ENCODE measurements around the gene KDM6B.
"Not testable (repeated sequence)": the region's sequence is repeated elsewhere in the genome, so short reads cannot be mapped to it uniquely, and the experiment has no call there.

KDM6B gene

DNA sequence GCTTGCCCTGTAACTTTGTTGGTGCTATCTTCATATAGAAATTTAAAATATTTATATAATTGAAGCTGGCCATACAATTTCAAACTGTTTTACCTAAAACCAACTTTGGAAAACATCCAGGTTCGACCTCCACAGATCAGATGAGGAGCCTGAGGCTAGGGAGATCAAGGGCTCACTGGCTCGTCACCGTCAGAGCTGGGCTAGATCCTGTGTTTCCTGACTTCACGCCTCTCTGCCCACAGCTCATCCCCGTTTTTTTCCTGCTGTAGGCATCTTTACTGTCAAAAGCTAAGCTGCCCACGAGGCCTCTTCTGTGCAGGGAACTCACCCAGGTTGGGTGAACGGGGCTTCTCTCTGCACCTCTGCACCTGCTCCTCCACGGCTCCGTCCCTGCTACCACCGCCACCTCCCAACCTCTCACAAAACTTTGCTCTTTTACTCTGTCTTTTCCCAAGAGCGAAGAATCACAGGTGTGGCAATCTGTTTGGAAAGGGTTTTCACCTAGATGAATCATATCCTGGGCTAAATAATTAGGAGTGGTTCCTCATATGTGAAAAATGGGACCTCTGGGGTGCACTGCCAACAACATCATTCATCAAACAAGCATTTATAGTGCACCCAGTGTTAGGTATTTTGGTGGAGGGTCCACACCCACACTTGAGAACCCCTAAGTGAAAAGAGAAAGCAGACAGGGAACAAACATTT is 24.8 kb upstream of the KDM6B start:
- Mint-ChIP-seq H3K4me3 (no peak overlapping the region), H3K27me3 (ENCODE audit: low read depth) (peaks cover 17% of the 10 kb centered on the region), H3K27ac (no peak overlapping the region), H3K4me1 (no peaks in the 10 kb centered on the region), H3K9me3 (no peaks in the 10 kb centered on the region), H3K36me3 (ENCODE audit: low read depth) (no peaks in the 10 kb centered on the region)
- TF ChIP-seq, protein P1, sequence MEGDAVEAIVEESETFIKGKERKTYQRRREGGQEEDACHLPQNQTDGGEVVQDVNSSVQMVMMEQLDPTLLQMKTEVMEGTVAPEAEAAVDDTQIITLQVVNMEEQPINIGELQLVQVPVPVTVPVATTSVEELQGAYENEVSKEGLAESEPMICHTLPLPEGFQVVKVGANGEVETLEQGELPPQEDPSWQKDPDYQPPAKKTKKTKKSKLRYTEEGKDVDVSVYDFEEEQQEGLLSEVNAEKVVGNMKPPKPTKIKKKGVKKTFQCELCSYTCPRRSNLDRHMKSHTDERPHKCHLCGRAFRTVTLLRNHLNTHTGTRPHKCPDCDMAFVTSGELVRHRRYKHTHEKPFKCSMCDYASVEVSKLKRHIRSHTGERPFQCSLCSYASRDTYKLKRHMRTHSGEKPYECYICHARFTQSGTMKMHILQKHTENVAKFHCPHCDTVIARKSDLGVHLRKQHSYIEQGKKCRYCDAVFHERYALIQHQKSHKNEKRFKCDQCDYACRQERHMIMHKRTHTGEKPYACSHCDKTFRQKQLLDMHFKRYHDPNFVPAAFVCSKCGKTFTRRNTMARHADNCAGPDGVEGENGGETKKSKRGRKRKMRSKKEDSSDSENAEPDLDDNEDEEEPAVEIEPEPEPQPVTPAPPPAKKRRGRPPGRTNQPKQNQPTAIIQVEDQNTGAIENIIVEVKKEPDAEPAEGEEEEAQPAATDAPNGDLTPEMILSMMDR (IDR thresholded peaks at IDR 0.05; ENCODE audit: unreplicated experiment in 3 of 3) = no peak

DNA sequence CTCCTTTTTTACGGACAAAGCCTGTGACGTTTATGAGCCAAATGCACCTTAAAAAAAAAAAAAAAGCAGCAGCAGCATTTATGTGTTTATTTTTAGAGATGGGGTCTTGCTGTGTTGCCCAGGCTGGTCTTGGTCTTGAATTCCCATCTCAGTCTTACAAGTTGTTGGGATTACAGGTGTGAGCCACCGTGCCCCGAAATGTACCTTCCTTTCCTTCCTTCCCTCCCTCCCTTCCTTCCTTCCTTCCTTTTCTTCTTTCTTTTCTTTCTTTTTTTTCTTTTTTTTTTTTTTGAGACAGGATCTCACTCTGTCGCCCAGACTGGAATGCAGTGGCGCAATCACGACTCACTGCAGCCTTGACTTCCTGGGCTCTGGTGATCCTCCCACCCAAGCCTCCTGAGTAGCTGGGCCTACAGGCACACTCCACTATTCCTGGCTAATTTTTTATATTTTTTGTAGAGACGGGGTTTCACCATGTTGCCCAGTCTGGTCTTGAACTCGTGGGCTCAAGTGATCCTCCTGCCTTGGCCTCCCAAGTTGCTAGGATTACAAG is 24.1 kb upstream of the KDM6B start:
- not testable (repeated sequence) for H3K27ac Mint-ChIP-seq; H3K9me3 Mint-ChIP-seq; H3K36me3 Mint-ChIP-seq (ENCODE audit: low read depth); H3K4me1 Mint-ChIP-seq; H3K4me3 Mint-ChIP-seq
- peaks cover 16% of the 10 kb centered on the region for H3K27me3 Mint-ChIP-seq (ENCODE audit: low read depth)

DNA sequence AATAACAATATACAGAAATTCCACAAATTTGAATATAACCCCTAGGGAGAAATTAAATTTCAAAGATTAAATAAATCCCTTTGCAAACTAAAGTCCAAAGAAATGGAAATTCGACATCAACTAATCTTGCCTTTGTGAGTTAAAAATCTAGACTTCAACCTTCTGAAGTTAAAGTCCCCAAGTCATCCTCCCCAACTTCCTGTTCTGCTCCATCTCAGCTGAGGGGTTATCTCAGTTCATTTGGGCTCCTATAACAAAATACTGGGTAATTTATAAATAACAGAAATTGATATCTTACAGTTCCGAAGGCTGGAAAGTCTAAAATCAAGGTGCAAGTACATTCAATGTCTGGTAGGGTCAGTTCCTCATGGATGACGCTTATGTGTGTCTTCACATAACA is 22.8 kb upstream of the KDM6B start:
- Mint-ChIP-seq H3K36me3 (ENCODE audit: low read depth) (no peaks in the 10 kb centered on the region), H3K4me1 (no peaks in the 10 kb centered on the region)

DNA sequence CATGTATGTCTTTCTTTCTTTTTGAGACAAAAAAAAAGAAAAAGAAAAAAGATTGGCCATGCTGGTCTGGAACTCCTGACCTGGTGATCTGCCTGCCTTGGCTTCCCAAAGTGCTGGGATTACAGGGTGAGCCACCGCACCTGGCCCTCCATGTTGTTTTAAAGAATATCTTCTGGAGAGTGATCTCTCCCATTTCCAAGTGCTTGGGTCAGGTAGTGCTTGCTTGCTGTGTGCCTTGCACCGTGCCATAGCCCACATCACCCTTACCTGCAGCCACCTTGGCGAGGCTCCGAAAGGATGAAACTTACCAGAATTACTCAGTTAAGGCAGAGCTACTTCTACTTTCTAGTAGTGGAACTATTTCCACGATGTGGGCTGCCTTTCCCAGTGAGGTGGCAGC is 19.0 kb upstream of the KDM6B start:
- Mint-ChIP-seq H3K4me3 (no peak overlapping the region), H3K4me1 (no peaks in the 10 kb centered on the region), H3K27ac (no peak overlapping the region), H3K27me3 (ENCODE audit: low read depth) (peaks cover 17% of the 10 kb centered on the region), H3K36me3 (ENCODE audit: low read depth) (no peaks in the 10 kb centered on the region), H3K9me3 (no peaks in the 10 kb centered on the region)
- TF ChIP-seq, protein P1 (IDR thresholded peaks at IDR 0.05; ENCODE audit: unreplicated experiment in 3 of 3) = no peak

More for the DNA sequence above, 22.8 kb upstream of the KDM6B start:
- Mint-ChIP-seq H3K27ac (no peak overlapping the region), H3K27me3 (ENCODE audit: low read depth) (peaks cover 16% of the 10 kb centered on the region), H3K9me3 (no peaks in the 10 kb centered on the region), H3K4me3 (no peak overlapping the region)
- TF ChIP-seq, protein P1 (IDR thresholded peaks at IDR 0.05; ENCODE audit: unreplicated experiment in 3 of 3) = no peak

DNA sequence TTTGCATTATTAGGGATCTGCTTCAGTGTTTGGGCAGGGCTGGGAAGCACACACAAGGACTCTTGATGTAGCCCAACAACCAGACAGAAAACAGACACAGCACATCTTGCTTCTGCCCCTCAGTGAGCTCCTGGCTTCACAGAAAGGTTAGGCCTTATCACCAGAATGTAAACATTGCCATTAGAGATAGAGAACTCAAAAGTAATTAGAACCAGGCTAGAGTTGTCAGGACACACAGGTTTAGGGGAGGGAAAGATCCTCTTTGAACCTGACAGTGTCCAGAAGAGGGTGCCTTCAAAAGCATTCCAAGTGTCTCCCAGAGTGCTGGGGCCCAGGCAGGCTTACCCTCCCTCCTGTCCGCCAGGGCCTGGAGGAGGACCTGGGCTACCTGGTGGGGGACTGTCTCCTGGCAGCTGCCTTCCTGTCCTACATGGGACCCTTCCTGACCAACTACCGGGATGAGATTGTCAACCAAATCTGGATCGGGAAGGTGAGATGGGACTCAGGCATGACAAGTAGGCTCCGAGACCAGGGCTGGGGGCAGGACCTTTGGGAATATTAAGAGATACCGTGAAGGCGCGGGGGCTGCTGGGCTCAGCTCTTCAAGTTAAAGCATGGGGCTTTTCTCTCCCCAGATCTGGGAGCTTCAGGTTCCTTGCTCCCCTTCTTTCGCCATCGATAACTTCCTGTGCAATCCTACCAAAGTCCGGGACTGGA is 16.9 kb upstream of the KDM6B start:
- no peaks in the 10 kb centered on the region for H3K4me1 Mint-ChIP-seq
- no peaks in the 10 kb centered on the region for H3K36me3 Mint-ChIP-seq (ENCODE audit: low read depth)
- TF ChIP-seq, protein P1 (IDR thresholded peaks at IDR 0.05; ENCODE audit: unreplicated experiment in 3 of 3) = no peak
- H3K27me3 Mint-ChIP-seq (ENCODE audit: low read depth) = peaks cover 29% of the 10 kb centered on the region
- H3K4me3 Mint-ChIP-seq = no peak overlapping the region
- H3K9me3 Mint-ChIP-seq = no peaks in the 10 kb centered on the region
- no peak overlapping the region for H3K27ac Mint-ChIP-seq

DNA sequence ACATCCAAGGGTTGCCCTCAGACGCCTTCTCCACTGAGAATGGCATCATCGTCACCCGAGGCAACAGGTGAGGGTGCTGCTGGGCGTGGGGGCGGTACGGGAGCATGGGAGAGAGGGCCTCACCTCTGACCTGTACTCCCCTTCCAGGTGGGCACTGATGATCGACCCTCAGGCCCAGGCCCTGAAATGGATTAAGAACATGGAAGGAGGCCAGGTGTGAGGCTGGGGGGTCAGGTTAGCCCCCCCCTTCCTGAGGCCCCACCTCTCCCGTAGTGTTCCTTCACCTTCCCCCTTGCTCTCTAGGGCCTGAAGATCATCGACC is 16.4 kb upstream of the KDM6B start:
- H3K27me3 Mint-ChIP-seq (ENCODE audit: low read depth) = peaks cover 29% of the 10 kb centered on the region
- H3K36me3 Mint-ChIP-seq (ENCODE audit: low read depth) = no peaks in the 10 kb centered on the region
- TF ChIP-seq, protein P1 (IDR thresholded peaks at IDR 0.05; ENCODE audit: unreplicated experiment in 3 of 3) = no peak
- no peaks in the 10 kb centered on the region for H3K9me3 Mint-ChIP-seq
- no peak overlapping the region for H3K27ac Mint-ChIP-seq
- H3K4me1 Mint-ChIP-seq = no peaks in the 10 kb centered on the region
- H3K4me3 Mint-ChIP-seq = no peak overlapping the region

Measured in nephron (organoid).